ENCODE measurements around the gene ITPKC.

ITPKC gene

GRCh38 chr19:40693896-40694295, 23.0 kb upstream of the ITPKC start:
- DNase-seq (ENCODE audit: low read depth), result no peak
- H3K4me3 ChIP-seq (ENCODE audit: low read length), result no peak overlapping the region
- no peak for TF ChIP-seq CTCF (conservative IDR thresholded peaks at IDR 0.05; ENCODE audit: low read length)

GRCh38 chr19:40695881-40696280, 21.0 kb upstream of the ITPKC start:
- no peak for TF ChIP-seq CTCF (conservative IDR thresholded peaks at IDR 0.05; ENCODE audit: low read length)
- no peak overlapping the region for H3K4me3 ChIP-seq (ENCODE audit: low read length)
- DNase-seq (ENCODE audit: low read depth), result no peak

GRCh38 chr19:40697007-40697406, 19.9 kb upstream of the ITPKC start:
- H3K4me3 ChIP-seq (ENCODE audit: low read length), result no peak overlapping the region
- no peak for TF ChIP-seq CTCF (conservative IDR thresholded peaks at IDR 0.05; ENCODE audit: low read length)
- no peak for DNase-seq (ENCODE audit: low read depth)

- H3K4me3 ChIP-seq (ENCODE audit: low read length), result no peak overlapping the region
- no peak for DNase-seq (ENCODE audit: low read depth)
- no peak for TF ChIP-seq CTCF (conservative IDR thresholded peaks at IDR 0.05; ENCODE audit: low read length)
Measured at GRCh38 chr19:40700083-40700482, 16.8 kb upstream of the ITPKC start.

GRCh38 chr19:40701758-40702157, 15.2 kb upstream of the ITPKC start:
- TF ChIP-seq CTCF (conservative IDR thresholded peaks at IDR 0.05; ENCODE audit: low read length), result no peak

GRCh38 chr19:40702337-40703012, 14.4 kb upstream of the ITPKC start:
- TF ChIP-seq CTCF (conservative IDR thresholded peaks at IDR 0.05; ENCODE audit: low read length), result peak; percentile 57
- DNase-seq (ENCODE audit: low read depth), result peak; percentile 29
- H3K4me3 ChIP-seq (ENCODE audit: low read length), result no peak overlapping the region

More at GRCh38 chr19:40701758-40702157, 15.2 kb upstream of the ITPKC start:
- DNase-seq (ENCODE audit: low read depth), result no peak
- no peak overlapping the region for H3K4me3 ChIP-seq (ENCODE audit: low read length)

- DNase-seq (ENCODE audit: low read depth), result no peak
- H3K4me3 ChIP-seq (ENCODE audit: low read length), result no peak overlapping the region
- no peak for TF ChIP-seq CTCF (conservative IDR thresholded peaks at IDR 0.05; ENCODE audit: low read length)
Measured at GRCh38 chr19:40703029-40703755, 13.7 kb upstream of the ITPKC start.

Data from AG10803 (cell line).